Stimulated activated CD8-positive, alpha-beta memory T cell treated with anti-CD3 and anti-CD28 coated beads, Interleukin-4, amount 100 ng/mL, for 48 hours (primary cell): ENCODE data around the gene EPHA6.

Source experiments
- DNase-seq: peaks from one replicate; pipeline ENCODE4 v3.0.0-alpha.2; 2020

The EPHA6 gene

DNA sequence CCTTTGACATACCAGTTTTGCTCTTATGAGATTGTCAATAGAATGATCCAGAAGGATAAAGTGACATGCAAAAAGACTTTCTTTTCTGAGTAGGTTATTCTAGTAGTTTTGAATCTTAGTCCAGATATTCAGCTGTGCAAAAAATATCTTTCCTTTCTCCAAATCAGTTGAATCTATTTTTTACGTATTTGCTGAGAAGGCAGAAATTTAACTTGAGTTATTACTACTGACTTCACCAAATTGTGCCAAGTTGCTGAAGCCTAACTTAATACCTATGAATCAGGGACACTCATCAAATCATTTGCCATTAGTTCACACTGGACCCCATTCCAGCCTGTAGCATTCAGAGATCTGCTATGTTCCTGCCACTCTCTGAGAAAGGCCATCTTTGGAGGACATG, 215.6 kb downstream of the EPHA6 start:
- no peak for DNase-seq

DNA sequence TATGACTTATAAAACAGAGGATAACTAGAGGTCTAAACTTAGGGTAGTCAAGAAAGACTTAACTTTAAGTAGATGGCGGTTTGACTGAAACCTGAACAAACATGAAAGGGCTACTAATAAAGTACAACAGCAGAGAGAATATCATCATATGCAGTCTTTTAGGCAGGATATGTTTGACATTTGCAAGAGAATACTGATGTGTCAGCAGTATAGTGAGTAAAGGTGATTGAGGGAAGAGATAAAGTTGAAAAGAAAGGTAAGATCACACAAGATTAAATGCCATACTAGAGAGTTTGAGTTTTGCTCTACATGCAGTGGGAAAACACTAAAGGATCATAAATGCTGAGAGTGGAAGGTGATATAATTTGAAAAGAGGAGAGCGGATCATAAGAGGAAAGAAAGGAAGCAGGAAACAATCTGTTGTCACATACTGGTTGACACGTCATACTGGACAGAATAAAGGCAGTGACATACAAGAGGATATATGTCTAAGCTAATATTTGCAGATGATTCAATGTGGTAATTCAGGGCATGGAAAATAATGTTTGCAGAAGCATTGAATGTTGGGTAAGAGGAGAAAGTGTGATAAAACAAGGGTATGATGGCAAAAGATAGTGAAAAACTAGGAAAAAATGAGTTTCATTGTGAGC, 223.0 kb downstream of the EPHA6 start:
- DNase-seq: no peak

DNA sequence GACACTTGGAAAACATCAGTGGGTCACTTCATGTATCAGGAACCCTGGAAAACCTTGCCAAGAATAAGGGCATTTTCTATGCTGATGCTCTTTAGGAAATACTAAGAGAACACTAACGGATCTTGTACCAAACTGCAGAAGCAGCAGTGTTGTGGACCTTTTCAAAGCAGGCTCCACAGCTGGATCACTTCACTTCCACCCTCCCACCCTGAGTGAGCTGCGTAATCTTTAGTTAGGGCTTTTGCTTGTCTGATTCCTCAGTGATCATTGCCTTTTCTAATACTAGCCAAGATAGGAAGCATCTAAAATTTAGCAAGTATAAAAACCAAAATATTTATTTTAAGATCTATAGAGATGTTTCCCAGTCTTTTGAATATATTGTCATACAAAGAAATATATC, 229.0 kb downstream of the EPHA6 start:
- no peak for DNase-seq

DNA sequence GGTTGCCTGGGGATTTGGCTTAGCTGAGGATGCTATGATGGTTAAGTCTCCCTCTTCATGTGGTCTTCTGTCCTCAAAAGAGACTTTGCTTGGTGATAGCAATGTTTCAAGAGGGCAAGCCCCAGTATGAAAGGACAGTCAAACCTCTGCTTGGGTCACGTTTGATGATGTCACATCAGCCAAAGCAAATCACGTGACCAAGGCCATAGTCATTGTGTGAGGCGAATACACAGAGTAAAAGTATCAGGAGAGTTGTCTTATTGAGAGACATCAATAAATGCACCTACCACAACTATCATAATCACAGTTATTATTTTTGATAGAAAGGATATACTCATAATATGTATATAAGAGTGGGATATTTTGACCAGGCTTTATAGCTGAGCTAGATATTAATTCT, 243.0 kb downstream of the EPHA6 start:
- no peak for DNase-seq

DNA sequence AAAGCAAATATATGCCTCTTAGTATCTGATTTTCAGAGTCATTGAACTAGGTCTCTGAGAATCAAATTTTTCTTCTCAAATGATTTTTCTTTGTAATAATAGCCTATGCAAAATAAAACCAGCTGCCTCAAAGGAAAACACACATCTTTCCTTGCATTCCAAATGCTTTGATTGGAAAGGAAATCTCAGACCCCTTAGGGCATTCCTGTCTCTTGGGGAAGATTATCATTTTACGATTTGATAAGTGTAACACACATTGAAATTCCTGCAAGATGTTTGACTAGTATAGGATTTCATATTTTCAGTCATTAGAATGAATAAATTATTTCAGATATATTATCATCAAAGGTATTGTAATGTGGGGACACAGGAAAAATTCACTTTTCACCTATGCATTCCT, 244.8 kb downstream of the EPHA6 start:
- DNase-seq: no peak

DNA sequence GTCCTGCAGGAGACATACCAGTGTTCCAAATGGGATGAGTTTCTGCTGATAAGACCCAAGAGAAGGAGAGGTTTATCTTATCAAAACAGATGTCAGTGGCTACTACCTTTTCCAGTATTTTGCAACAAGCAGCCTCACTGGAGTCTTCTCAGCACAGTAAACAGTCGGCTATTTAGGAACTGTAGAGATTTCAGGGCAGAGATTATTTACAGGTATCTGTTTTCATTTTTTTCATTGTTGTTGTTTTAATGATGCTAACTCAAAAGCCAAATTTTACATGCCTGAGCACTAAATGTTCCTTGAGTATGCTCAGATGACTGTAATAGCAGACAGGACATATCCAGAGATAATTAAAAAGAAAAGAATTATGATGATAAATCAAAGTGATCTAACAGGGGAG, 252.1 kb downstream of the EPHA6 start:
- DNase-seq: no peak

DNA sequence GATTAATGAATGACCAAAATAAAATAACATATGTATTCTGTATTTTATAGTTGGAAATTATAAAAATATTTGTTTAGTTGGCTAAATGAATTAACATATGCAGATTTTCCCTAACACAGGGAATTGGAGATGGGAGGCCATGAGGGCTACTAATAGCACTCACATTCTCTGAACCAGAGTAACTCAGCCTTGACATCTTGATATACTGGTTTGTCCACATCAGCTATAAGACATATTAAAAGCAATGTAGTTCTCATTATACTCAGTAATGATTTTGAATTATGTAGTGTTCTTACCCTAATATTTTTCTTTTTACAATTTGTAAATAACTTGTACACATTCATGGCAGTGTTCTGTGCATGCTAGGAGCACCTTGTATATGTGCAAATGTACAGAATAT, 255.9 kb downstream of the EPHA6 start:
- no peak for DNase-seq

DNA sequence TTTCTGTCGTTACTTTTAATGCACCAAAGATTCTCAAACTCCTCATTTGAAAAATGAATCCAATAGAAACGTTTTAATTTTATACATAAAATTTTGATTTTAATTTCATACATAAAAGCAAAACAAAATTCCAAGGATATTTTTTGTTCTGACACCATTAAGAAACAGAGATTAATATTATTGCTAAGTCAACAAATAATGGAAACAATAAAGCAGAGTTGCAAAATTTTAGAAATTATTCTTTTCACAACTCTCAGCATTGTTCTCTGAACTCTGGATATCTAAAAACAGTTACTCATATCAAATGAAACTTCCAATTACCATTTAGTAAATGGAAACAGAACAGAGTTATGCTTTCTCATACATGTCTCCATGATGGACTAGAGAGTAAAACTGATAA, 260.2 kb downstream of the EPHA6 start:
- no peak for DNase-seq

DNA sequence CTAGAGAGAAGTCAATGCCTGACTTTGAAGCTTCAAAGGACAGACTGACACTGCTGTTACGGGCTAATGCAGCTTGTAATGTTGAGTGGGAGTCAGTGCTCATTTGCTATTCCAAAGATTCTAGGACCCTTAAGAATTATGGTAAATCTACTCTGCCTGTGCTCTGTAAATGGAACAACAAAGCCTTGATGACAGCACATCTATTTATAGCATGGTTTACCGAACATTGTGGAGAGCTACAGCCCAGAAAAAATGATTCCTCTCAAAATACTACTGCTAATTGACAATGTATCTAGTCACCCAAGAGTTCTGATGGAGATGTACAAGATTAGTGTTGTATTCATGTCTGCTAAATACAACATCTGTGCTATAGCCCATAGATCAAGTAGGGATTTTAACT, 262.3 kb downstream of the EPHA6 start:
- DNase-seq: no peak

DNA sequence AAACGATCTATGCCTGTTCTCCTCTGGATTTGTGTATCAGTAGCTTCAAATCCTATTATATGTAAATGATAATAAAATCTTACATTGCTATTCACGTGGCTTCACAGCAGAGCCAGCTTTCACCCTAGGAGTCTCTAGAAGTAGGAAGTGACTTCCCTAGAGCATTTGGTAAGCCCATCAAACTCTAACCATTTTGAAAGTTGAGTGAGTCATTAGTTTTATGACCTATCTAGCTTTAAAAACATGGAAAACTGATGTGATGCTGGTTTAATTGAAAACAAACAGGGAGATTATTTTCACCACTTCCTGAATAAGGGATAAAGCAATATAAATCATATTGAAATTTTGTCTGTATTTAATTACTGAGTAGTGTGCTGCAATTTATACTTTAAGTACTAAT, 275.2 kb downstream of the EPHA6 start:
- no peak for DNase-seq

DNA sequence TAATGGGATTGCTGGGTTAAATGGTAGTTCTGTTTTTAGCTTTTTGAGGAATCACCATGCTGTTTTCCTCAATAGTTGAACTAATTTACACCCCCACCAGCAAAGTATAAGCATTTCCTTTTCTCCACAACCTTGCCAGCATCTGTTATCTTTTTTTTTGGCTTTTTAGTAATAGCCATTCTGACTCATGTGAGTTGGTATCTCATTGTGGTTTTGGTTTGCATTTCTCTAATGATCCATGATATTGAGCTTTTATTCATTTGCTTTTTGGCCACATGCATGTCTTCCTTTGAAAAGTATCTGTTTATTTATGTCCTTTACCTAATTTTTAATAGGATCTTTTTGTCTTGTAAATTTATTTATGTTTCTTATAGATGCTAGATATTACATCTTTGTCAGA, 288.2 kb downstream of the EPHA6 start:
- DNase-seq: no peak

DNA sequence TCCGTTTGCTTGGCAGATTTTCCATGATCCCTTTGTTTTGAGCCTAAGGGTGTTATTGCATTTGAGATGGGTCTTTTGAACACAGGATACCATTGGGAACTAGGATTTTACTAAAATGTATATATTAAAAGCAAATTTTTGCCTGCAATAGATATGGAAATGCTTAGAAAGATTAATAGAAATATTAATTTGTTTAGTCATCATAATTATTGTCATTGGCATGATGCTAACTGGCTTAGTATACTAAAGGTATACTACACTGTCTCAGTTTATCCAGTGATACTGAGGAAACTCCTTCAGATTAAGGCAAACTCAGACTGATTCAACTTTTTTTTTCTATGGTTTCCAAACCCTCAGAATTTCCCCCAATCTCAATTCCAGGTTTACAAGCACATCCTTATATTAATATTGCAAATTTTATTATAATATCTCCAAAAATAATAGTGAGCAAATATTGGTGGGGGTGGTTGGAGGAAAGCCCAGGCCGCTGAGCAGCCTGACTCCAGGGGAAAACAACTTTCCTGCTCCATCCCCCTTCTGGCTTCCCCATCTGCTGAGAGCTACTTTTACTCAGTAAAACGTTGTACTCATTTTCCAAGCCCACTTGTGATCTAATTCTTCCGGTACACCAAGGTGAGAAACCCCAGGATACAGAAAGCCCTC, 291.7 kb downstream of the EPHA6 start:
- no peak for DNase-seq

DNA sequence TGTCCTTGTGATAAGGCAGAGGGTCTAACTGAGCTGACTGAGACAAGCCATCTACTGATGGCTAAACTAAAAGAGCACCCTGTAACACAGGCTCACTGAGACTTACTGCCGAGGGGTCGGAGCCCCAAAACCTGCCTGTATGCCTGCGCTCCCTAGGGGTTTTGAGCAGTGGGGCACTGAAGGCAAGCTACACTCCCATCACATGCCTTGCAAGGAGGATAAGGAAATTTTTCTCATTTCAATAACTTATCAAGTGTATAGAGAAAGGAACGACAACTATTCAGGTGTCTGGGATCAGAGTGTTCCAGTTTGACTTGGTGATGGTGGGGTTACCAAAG, 292.2 kb downstream of the EPHA6 start:
- no peak for DNase-seq

DNA sequence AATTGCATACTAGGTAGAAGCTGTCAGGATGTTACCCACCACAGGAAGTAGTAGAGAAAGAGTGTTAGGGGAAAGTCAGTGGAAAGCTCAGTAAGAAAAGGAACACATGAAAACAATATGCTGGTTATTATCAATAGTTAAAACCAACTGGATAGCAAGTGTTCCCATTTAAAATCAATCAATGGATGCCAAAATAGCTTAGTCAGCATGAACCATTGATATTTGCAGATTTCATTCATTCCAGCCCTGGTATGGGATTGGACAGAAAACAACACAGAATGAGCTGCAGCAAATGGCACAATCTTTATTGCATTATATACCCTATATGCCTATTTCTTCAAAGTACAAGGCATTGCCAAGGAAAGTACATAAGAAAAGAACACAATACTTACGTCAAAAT, 293.7 kb downstream of the EPHA6 start:
- no peak for DNase-seq

DNA sequence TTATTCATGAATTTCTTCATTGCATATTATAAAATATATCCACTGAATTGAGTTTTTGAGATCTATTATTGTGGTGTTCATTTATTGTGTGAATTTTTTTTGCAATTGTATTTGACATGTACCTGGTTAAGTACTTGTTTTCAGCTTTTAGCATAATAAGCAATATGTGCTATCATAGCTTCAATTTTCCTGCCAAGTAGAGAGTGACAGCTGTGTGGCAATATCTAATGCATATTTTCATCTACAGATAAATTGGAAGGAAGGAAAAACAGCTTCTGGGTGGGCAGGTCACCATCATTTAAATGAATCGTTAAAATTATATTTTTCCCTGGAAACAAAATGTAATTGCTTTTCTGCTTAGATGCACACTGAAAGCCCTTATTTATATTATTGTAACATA, 296.9 kb downstream of the EPHA6 start:
- DNase-seq: no peak

DNA sequence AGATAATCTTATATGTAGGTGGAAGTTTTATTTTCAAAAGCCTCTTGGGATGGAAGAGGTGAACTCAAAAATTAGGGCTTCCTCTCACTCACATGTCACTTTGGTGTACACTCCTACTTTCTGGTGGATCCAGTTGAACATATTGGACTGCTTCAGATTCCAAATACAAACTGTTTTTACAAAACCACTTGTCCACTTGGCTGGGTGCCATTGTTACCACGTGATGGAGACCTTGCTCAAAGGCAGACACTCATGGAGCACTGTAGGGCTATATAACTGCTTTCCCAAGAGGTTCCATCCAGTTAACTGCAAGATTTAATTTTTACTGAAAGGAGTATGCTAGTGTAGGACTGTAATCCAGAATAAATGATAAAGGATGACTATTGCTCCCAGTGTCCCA, 307.0 kb downstream of the EPHA6 start:
- DNase-seq: no peak

DNA sequence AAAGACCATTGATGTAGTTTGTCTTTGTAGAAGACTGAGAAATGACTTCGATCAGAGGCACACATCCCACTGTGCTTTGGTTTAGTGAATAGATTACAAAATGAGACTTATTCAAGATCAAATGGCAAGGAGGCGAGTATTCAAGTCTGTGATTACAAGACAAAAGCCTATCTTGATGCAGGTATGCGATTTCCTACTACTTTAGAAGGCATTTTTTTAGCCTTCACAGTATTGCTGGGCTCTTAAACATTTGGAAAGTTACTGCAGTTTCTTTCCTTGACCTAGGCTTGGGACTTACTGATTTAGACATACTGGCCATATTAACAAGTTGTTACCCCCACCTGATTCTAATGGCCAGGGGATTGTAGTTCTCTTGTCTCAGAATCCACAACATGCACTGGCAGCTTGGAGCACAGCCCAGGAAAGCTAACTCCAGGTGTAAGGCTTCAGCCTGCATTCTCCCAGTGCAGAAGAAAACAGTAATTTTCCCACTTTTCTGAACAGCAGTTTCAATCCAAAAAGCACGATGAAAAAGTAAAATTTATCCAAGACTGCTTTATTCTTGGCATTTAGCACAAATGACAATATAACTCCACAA, 311.6 kb downstream of the EPHA6 start:
- no peak for DNase-seq

DNA sequence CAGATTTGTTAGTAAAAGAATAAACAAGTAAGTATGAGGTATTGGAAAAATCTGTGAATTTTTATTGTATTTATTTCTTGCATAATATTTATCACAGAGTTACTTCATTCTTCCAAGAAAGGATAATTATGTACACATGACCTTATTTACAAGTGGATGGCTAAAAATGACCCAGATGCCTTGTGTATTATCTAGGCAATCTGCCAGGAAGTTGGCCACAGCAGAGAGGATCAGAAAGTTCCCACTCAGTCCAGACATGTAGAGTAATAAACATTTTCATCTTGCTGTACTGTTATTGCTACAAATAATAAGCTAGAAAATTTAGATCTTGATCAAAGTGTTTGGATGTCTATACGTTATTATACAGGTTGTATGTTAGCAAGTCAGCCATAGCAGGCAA, 317.1 kb downstream of the EPHA6 start:
- no peak for DNase-seq

DNA sequence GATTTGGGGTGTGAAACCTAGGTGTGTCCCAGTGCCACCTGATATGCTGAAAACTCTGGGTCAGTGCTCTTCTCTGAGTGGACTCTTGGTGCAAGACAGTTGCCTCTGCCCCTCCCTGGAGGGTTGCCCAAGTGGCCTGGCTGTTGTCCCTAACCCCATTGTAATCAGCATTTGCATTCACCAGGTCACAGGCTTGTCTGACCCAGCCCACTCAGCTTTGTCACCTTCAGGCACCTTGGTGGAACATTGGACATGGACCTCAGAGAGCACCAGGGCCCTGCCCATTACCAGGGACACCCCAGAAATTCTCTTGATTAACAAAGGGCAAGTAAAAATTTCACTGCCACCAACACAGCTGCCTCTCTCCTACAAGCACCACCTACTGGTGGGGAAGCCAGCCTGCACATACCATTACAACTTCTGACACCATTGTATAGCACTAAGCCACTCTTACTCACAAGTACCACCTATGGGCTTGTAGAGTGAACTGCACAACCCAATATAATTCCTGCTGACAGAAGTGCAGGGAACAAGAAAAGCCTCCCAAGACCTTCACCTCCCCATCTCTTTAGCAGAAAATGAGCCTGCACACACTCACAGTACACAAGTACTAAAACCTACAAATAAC, 324.6 kb downstream of the EPHA6 start:
- DNase-seq: no peak

DNA sequence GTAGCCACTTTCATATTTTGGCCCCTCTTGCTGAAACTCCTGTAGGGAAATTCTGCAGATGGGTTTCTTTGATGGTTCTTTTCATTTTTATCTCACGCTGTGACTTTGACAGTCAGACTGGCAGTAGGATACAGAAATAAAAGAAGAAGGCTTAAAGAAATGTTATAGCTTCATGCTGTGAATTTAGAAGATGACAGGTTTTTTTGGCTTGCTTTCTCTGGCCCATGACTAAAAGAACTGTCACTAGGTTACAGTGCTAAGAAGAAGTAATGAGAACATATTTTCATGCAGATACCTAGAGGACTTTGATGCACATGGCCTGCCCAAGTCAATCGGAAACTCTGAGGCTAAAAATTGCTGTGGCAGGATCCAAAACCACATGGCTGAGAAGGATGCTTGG, 334.5 kb downstream of the EPHA6 start:
- no peak for DNase-seq

DNA sequence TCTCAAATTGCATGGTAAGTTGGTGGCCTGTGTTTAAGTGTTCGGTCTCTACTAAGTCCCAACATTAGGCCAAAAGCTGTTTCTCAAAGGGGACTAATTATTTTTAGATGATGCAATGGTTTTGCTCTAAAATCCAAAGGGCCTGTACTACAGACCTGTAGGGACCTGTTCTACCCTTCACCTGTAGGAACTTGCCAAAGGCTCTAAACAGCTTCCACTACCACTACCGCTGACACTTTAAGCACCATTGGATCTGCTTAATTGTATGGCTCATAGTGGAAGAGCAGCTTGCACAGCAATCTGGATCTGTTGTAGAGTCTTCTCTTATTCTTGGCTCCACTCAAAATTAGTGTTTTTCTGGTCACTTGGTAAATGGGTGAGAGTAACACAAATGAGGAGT, 346.8 kb downstream of the EPHA6 start:
- DNase-seq: no peak

DNA sequence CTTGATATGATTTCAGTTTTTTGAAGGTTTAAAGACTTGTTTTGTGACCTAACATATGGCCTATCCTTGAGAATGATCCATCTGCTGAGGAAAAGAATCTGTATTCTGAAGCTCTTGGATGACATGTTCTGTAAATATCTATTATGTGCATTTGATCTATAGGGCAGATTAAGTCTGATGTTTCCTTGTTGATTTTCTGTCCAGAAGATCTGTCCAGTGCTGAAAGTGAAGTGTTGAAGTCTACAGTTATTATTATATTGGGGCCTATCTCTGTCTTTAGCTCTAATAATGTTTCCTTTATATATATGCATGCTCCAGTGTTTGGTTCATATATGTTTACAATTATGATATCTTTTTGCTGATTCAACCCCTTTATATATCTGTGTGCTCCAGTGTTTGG, 362.8 kb downstream of the EPHA6 start:
- no peak for DNase-seq

DNA sequence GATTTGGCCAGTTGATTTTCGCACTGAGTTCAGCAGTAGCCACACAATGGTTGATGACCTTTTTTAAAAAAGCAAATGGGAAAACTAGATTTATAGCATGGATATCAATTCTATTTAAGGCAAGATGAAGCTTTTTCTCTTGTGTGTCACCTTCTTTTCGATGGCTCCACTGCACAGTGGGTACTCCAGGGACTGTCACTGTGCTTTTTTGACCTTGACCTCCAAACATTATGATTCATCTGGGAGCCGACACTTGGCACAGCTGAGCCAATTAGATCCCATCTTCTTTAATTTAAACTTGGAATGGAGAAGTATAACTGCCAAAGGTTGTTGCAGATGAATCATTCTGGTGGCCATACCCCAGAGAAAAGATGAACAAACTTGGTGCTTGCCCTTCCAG, 367.3 kb downstream of the EPHA6 start:
- DNase-seq: no peak

DNA sequence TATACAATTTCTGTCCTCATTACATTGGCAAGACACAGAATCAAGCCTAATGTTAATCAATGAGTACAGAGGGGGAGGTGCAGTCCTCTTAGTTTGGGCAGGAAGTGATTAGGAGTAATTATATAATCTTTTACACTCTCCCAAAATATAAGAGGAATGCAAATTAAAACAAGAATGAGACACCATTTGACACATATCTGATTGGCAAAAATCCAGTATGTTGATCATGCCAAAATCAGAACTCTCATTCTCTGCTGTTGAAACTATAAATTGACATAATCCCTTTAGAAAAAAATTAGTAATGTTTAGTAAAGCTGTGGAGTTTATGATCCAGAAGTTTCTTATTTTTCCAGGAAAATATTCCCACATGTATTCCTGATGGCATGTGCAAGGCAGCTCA, 373.4 kb downstream of the EPHA6 start:
- DNase-seq: no peak

DNA sequence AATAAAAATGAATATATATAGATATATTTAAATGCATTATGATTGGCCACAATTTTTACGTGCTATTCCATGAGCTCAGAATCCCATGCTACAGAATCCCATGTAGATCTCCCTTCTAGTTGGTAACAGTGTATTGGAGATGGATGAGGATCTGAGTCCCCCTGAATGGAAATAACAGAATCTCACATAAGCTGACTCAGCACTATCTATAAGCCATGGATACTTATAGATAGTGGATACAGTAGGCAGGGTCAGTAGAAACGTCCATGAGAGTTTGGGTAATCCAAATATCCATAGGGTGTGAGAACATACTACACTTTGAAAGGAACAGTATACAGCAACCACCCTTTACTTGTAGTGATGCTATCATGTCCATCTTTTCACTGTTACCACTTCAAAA, 375.4 kb downstream of the EPHA6 start:
- DNase-seq: no peak
